Measurements from ENCODE around the gene STPG1.

STPG1 gene

DNA sequence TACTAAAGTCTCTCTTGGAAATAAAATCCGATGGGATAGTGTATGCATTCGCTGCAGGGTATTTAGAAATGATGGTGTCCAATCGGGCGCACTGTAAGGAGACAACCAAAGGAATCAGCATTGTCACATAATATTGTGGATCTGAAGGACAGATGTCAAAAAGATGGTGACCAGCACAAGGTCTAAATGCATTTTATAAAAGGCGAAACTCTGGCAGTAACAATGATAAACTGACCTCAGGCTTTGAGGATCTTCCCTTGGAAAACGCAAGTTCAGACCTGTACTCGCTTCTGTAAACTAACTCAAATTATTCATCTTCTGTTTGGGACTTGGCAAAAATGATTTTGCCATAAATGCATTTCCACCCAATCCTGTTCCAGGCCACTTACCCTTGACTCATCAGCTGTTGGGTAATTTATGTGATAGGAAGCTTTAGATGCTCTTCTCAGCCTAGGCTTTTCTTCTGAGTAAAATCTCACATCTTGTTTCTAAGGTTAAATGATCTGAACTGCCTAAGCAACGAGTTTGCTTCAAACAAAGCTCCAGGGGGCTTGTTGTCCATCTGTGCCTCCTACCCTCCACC, 33.8 kb downstream of the STPG1 start:
- intact Hi-C loops (cut with DNase I), result no loop called here

DNA sequence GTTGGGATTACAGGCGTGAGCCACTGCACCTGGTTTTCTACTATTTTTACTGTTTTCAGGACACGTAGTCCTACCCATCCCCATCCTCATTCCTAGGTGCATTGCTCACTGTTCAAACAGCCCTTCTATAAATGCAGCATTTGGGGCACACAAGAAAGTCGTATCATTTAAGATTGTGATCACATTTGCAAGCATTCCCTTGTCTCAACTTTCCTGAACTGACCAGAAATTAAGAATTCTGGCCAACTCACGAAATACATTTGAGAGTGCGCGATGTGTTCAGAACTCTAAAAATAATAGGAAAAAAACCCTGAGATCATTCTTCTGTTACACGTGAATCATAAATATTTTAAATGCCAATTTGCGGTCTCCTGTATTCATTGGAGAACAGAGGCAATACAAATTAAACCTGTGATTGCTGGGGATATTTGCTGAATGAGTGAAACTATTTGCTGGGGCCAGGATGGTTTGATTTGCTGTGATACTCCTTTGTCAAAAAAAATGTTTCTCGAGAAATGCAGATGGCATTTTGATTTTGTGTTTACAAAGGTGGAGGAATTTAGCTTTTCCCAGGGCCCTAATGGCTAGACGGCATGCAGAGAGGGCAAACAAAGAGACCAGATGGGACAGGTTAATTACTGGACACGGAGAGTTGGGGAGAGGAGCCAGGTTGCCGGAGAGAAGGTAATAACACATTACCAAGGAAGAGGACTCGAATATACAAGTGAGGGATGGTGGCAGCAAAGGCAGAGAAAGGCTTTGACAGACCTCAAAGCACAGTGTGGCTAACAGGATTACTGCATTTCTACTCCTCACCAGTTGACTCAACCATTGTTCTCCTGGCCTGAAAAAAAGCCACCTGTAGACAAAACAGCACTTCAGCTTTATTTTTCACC, 38.4 kb downstream of the STPG1 start:
- no peak for DNase-seq
- intact Hi-C loops (cut with DNase I), result no loop called here

More for the DNA sequence above, 33.8 kb downstream of the STPG1 start:
- no peak for DNase-seq

DNA sequence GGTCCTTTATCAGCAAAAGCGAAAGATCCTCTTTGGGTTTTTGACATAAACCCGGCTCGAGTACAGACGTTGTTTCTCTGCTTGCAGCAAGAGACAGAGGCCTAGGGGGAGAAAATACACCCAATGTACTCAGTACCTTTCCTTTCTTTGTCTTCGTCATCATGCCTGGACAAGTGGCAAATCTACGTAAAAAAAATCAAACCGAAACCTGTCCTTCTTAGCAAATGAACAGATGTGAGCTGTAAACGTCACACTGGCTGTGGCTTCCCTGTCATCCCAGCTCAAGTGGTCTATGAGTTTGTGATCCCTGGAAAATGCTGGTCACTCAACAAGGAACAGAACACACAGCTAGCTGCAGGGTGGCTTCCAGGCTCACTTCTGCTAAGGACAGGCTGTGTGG, 39.9 kb downstream of the STPG1 start:
- DNase-seq, result no peak
- intact Hi-C loops (cut with DNase I), result no loop called here

DNA sequence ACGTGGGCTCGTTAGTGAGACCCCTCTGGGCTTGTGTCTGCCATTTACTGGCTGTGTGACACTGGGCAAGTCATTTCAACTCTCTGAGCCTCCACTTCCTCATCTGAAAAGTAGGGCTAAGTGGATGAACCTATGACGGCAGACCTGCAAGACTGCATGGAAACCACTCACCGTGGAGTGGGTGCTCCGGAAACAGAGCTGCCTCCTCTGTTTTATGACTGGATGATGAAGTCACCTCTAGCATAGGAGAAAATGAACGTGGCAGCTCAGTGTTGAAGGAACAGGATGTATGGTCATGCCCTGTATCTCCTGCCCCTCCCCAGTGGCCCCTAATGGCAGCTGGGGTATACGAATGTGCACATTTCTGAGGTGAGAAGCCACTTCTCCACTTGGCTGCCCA, 40.5 kb downstream of the STPG1 start:
- DNase-seq, result no peak
- intact Hi-C loops (cut with DNase I), result no loop called here

DNA sequence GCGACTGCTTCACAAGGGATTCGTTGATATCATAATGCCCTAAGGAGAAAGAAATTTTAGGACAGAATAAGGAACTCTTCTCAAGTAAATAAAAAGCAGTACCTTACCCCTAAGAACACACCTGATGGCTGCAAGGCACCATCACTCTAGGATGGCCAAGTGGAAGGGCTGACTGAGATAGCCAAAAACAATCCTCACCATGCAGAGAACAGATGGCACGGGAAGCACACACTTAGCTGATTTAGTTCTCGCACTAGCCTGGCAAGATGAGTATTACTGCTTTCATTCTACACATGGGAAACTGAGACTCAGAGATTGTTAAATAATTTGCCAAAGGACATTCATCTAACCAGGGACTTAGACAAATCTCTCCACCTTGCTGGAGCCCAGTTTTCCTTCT, 43.8 kb downstream of the STPG1 start:
- intact Hi-C loops (cut with DNase I), result no loop called here
- DNase-seq, result no peak

DNA sequence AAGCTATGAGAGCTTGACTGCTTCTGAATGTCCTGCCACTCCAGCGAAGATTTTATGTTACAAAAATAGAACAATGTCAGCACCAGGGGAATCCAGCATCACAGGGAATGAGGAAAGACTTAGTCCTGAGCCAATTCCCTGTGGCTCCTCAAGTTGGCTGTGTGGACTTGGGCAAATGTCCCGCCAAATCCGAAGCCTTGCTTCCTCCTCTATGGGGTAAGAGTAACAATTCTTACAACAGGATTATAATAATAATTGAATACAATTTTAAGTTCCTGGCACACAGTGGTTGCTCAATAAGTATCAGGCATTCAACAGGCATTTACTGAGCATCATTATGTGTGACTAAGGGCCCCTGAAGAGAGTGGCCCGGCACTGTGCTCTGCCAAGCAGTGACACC, 44.4 kb downstream of the STPG1 start:
- peak in 2 of 10 donors; percentile 8 to 25 for DNase-seq
- intact Hi-C loops (cut with DNase I), result no loop called here

DNA sequence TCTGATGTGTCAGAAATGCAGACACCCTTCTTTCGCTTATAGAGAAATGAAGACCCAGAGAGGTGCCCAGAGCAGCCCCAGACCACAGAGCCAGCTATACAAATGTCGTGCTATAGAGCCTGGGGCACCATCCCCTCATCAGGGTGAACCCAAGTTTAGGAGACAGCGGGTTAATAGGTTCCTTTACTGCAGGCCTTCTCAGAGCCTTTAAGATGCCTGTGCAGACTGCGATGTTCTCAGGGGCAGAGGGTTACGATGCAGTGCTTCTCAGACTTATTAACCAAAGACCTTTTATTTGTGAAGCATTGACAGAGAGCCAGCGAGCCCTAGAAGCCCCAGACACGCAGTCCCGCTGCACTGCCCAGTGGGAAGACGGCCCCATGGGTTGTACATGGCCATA, 46.9 kb downstream of the STPG1 start:
- DNase-seq, result no peak
- intact Hi-C loops (cut with DNase I), result no loop called here

DNA sequence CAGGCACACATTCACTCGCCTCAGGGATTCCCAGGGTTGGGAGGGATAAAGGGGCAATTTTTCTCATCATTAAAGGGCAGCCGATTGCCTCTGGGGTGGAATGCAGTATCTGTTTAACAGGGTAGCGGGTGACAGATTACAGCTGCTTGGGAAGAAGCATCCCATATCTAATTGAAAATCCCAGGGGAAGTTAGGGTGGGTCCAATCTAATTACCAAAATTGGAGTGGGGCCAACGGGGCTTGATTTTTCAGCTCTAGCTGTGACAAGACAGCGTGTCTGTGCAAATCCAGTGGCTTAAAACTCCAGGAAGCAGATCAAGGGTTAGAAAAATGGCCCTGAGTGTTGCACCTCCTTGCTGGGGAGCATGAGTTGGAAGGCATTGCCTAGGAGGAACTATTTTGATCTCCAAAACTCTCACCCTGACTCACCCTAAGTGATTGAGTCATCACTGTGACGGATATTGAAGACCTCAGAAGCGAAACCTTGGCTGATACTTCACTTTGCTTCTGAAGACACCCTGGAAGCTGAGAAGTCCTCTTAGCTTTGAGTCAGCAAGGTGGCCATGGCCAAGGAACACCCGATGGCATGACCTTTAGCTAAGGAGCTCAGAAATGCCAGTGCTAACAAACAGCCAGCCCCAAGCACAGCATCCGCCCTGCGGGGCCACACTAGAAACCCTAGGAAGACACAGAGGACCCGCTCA, 48.5 kb downstream of the STPG1 start:
- intact Hi-C loops (cut with DNase I), result no loop called here
- peak in 1 of 10 donors; percentile 67 for DNase-seq

DNA sequence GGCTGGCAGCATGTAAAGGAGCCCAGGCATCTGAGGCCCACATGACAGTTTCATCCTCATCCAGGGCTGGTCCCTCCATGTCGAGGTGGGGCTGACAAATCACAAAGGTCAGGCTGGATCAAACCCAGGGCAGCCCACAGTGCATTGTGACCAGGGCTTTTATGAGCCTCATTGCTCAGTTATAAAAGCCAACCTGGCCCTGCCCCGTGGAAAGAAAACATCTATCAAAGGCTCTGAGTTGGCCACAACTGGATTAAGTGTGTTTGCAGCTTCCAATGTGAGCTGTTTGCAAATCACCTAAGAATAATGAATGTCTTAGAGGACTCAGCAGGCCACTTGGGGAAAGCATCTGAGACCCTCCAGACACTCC, 49.0 kb downstream of the STPG1 start:
- intact Hi-C loops (cut with DNase I), result no loop called here
- DNase-seq, result peak in 1 of 10 donors; percentile 34

DNA sequence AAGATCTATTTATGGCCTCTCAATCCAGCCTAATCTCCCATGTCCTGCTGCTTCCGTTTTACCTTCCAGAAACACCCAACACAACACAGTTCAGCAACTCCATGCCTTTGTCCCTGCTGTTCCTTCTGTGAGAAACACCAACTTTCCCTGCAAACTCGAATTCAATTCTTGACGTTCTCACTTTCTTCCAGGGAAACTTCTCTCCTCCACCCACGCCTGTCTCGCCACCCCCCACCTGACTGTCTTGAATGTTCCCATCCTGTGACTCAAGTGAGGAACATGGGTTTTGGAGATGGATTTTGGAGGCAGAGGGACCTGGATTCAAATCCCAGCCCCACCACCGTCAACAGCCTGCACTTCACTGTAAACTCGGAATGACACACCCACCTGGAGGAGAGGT, 49.6 kb downstream of the STPG1 start:
- peak in 5 of 10 donors; percentile 8 to 88 (median 45) for DNase-seq
- intact Hi-C loops (cut with DNase I), result no loop called here

DNA sequence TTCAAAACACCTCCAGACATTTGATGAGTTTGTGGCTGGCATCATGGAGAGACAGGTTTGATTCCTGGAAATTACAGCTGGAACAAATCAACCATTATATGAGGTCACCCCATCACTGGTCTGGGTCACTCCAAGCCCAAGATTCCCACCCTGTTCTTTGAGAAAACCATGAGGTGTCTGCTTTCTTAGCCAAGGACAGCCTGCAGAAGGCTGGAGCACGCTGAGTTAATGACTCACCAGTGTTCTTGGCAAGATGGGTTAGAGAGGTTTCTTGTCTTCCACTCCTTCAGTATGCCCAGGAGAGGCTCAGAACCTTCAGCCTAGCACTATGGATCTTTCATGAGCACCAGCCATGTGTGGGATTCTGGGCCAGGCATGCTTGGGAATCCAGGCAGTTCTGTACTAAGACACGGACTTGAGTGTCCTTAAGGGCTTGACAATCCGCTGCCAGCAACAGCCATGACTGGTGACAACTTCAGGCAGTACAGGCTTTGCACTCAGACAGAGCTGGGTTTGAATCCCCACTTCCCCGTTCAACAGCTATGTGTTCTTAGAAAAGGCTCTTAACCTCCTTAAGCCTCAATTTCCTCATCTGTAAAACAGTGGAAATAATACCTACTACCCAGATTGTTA, 50.5 kb downstream of the STPG1 start:
- intact Hi-C loops (cut with DNase I), result no loop called here
- peak in 2 of 10 donors; percentile 11 to 75 for DNase-seq

DNA sequence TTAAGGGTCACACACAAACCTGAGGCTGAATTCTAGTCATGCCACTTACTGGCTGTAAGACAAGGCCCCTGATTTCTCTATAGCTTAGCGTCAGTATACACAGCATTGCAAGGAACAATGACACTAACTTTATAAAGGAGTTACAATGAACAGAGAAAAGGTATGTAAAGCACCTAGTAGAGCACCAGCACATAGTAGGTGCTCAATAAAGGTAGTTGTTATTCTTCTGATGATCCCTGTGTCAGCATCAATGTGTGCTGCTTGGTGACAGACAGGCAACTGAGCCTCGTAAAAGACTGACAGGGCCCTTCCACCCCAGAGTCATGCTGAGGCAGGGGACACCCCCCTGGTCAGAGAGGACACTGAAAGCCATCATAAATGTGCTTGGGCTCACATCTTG, 51.2 kb downstream of the STPG1 start:
- intact Hi-C loops (cut with DNase I), result no loop called here
- peak in 2 of 10 donors; percentile 14 to 20 for DNase-seq

DNA sequence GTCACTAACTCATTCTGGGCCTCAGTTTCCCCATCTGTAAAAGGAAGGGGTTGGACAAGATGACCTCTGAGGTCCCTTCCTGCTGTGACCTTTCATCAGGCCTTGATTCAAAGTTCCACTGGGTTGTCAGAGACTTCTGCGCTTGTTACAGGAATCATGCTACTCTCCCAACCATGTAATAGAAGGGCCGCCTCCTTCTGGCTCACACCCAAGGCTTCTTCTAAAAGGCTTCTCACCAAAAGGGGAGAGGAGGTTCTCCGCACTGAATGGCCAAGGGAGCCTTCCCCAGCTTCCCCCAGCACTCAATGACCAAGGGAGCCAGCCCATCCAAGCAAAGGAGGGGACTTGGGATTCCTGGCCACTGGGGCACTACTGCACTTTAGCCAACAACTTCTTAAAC, 51.8 kb downstream of the STPG1 start:
- DNase-seq, result peak in 1 of 10 donors; percentile 43
- intact Hi-C loops (cut with DNase I), result no loop called here

DNA sequence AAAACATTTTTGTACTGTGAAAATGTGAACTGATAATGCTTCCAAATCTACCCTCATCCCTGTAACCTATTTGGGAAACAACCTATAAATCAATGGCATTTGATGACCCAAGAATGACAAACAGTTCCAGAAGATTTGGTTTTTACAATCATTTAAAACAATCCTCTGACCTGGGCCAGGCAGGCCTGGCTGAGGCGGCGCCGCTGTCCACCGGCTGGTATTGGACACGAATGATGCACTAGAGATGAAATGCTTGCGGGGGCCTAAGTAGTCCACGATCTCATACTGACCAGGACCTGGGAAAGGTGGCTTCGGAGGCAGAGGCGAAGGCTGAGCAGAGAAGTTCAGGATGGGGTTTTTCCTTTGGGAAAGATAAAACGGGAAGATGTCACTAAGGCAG, 52.9 kb downstream of the STPG1 start:
- DNase-seq, result peak in 3 of 10 donors; percentile 8 to 48 (median 33)

DNA sequence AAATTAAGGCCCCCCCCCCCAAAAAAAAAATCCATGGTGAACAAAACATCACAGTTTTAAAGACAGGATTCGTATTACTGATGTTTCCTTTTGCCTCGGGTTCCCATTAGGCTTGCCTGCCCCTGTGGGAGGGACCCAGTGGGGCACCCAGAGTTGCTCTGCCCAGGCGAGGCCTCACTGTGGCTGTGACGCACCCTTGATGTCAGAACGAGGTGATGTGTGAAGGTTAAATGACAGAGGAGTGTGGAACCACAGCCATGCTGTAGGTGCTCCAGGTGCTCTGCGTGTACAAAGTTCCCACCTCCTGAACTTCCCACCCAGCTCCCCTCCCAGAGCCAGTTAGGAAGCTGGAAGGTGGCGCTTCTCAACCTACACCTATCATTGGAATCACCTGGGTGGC, 56.5 kb downstream of the STPG1 start:
- intact Hi-C loops (cut with DNase I), result no loop called here
- peak in 1 of 10 donors; percentile 71 for DNase-seq

More for the DNA sequence above, 52.9 kb downstream of the STPG1 start:
- intact Hi-C loops (cut with DNase I), result no loop called here

DNA sequence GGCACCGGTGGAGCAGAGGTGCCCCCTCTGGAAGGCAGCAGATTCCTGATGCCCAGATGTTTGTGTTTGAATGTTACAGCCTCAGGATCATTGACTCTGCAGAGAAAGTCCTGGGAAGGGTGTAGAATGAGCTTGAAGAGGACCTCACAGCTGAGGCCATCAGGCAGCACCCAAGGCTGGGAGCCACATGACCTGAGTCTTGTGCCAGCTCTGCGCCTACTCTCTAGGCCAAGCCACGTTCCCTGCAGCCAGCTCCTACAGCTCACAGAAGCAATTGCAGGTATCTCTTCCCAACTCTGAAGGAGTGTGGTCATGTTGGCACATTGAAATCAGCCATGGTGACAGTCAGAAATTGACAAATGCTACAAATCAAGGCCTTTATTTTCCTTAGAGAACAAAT, 58.1 kb downstream of the STPG1 start:
- intact Hi-C loops (cut with DNase I), result no loop called here
- peak in 1 of 10 donors; percentile 62 for DNase-seq

DNA sequence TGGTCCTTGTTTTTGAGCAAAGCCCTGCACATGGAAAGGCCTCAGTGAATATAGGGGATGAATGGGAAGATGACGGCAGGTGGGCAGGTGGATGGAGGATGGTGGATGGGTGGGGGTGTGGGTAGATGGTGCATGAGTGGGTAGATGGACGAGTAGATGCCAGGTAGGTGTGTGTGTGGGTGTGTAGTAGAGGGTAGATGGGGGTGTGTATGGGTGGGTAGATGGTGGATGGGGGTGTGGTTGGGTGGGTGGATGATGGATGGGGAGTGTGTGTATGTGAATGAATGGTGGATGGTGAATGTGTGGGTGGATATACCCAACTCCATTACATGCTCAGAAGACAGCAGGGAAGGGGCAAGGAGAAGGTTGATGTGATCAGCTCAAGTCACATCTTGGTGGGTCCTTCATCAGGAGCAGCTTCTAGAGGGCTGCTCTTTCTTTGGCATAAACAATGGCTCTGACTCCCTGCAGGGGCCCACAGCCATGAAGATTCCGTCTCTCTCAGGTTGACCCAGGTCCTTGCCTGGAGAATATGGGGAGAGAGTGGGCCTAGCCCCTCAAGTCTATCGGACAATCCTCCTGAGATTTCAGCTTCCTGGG, 60.2 kb downstream of the STPG1 start:
- no peak for DNase-seq
- intact Hi-C loops (cut with DNase I), result no loop called here

DNA sequence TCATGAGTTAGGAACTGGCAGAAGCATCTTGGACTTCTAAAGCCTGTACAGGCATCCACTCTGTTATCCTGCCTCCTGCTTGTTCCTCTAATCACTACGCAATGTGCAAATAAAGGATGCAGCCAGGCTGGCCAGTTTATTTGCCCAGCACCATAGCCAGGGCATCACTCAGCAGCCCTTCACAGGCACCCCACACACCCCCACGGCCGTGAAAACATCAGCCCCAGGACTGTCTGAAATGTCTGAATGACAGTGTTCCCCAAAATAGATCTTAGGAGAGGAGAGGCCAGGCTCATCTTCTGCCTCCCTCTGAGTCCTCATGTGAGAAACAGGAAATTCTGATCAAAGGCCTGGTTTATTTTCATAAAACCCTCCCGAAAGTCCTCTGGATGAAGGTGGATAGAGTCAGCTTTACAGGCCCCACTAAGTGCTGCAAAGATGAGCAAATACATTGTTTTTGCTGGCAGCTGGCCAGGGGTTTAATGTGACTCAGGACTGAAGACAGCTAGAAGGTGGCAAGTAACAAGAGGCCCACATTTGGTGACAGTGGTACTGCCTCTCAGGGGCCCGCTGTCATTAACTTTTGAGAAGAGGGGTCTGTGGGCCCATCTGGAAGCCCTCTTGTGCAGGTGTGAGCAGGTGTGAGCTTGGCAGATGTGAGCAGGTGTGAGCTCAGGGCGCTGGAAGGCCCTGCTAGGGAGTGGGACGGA, 61.5 kb downstream of the STPG1 start:
- intact Hi-C loops (cut with DNase I), result no loop called here
- no peak for DNase-seq

DNA sequence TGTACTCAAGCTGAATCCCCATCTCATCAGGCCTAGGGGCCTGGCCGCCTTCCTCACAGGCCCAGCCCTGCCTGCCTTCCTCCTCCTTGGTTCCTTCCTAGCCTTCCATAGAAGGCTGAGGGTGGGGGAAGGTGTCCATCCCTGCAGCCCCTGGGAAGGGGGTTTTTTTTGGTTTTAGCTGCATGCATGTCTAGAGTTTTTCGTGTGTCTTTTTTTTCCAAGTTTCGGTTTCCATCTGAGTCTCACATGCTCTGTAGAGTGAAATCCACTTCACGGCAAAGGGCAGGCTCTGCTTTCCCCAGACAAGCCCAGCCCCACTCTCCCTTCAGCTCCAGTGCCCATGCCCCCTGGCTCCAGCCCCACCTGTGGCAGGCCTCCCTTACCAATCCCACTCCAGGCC, 62.3 kb downstream of the STPG1 start:
- peak in 1 of 10 donors; percentile 31 for DNase-seq
- intact Hi-C loops (cut with DNase I), result no loop called here

DNA sequence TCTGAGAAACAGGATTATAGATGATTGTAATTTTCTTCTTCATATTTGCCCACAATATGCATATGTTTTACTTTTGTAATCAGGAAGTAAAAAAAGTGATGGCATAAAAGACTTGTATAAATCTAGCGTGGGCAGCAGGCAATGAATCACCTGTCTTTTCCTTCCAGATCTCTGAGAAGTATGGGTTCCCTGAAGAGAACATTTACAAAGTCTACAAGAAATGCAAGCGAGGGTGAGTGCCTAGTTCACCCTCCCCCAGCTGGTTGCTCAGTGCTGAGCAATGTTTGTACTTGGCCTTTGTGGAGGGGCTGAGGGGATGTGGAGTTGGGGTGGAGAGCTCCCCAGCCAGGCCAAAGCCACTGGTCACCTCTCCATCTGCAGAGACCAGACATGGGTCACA, 63.7 kb downstream of the STPG1 start:
- intact Hi-C loops (cut with DNase I), result no loop called here
- DNase-seq, result peak in 1 of 10 donors; percentile 11

Data from posterior cingulate gyrus (tissue), 11 donors.